Upper lobe of right lung (tissue), 1 donor: Measurements from ENCODE around the gene CLK3. TPM values are rescaled to one million over a fixed set of nuclear protein-coding genes. Genes with fewer than 3 reads are reported as not detected.
"Not testable (repeated sequence)": the region's sequence is repeated elsewhere in the genome, so short reads cannot be mapped to it uniquely, and the experiment has no call there.

Source experiments
- ATAC-seq: fragments of 200-7000 bp; cut with Tn5 transposase; one replicate; pipeline ENCODE4 v1.9.1; 2020; ENCODE audit warnings: mild to moderate bottlenecking, moderate library complexity
- DNase-seq: peaks from one replicate; pipeline ENCODE4 v3.0.0-alpha.2; 2020
- H3K27ac ChIP-seq: fragments of 200-600 bp; one replicate; pipeline ENCODE4 v1.8.0; 2022
- H3K27me3 ChIP-seq: fragments of 200-600 bp; one replicate; pipeline ENCODE4 v1.8.0; 2022; ENCODE audit warnings: mild to moderate bottlenecking
- H3K36me3 ChIP-seq: fragments of 200-600 bp; one replicate; pipeline ENCODE4 v1.8.0; 2022
- H3K4me1 ChIP-seq: fragments of 200-600 bp; one replicate; pipeline ENCODE4 v1.8.0; 2022
- H3K4me3 ChIP-seq: fragments of 200-600 bp; one replicate; pipeline ENCODE4 v1.8.0; 2022; ENCODE audit warnings: mild to moderate bottlenecking
- H3K9me3 ChIP-seq: fragments of 200-600 bp; one replicate; pipeline ENCODE4 v1.8.0; 2022
- CTCF ChIP-seq: fragments of 200-600 bp; IDR thresholded peaks from one replicate; pipeline ENCODE4 v1.8.0; 2022; ENCODE audit warnings: antibody characterized with exemption
- intact Hi-C: fragments of 100-400 bp; cut with DNase I; formaldehyde crosslinking; loops from one replicate; pipeline ENCODE4 v1.11.0; 2022
- total RNA-seq: library from RNA; stranded (reverse); fragmentation: NEBNext Ultra II Directional; extraction: Animal tissue kit (Norgen Biotek cat#: 25700); gene quantifications from one replicate; pipeline ENCODE4 v1.2.1, GENCODE V29; 2021
- donor health status: DM: no; HTN: yes; CAD: no; lungs with severe emphysema.

The CLK3 gene
- total RNA-seq, 1 donor from 2014 or later, result 72.9 TPM

- Histone ChIP-seq H3K4me1 (peaks cover 16% of the 10 kb centered on the region), H3K27me3 (no peaks in the 10 kb centered on the region), H3K4me3 (no peak overlapping the region), H3K9me3 (no peaks in the 10 kb centered on the region), H3K27ac (no peak overlapping the region), H3K36me3 (peaks cover 30% of the 10 kb centered on the region)
- ATAC-seq (no peak), DNase-seq (no peak)
- no peak for TF ChIP-seq CTCF
- intact Hi-C loops, result no loop called here
Observed at GRCh38 chr15:74595271-74595670, 20.4 kb upstream of the CLK3 start.

GRCh38 chr15:74596736-74597135, 18.9 kb upstream of the CLK3 start:
- H3K27ac ChIP-seq, intact Hi-C loops, ATAC-seq, H3K9me3 ChIP-seq, DNase-seq, H3K4me3 ChIP-seq, H3K27me3 ChIP-seq: not testable (repeated sequence)
- H3K4me1 ChIP-seq, result peaks cover 16% of the 10 kb centered on the region
- peaks cover 17% of the 10 kb centered on the region for H3K36me3 ChIP-seq

GRCh38 chr15:74597146-74597705, 18.4 kb upstream of the CLK3 start:
- H3K9me3 ChIP-seq, H3K4me3 ChIP-seq, H3K27ac ChIP-seq, H3K27me3 ChIP-seq, intact Hi-C loops, DNase-seq, ATAC-seq: not testable (repeated sequence)
- Histone ChIP-seq H3K4me1 (peaks cover 16% of the 10 kb centered on the region), H3K36me3 (peaks cover 12% of the 10 kb centered on the region)

GRCh38 chr15:74598126-74598842, 17.4 kb upstream of the CLK3 start:
- peak overlapping the region; percentile 86 for H3K27ac ChIP-seq
- DNase-seq, result peak; percentile 96
- no peaks in the 10 kb centered on the region for H3K9me3 ChIP-seq
- peak overlapping the region; percentile 87 for H3K4me3 ChIP-seq
- TF ChIP-seq CTCF, result no peak
- peaks cover 1% of the 10 kb centered on the region for H3K36me3 ChIP-seq
- intact Hi-C loops, result no loop called here
- peaks cover 16% of the 10 kb centered on the region for H3K4me1 ChIP-seq
- no peaks in the 10 kb centered on the region for H3K27me3 ChIP-seq
- ATAC-seq, result peak; percentile 97

- Histone ChIP-seq H3K4me3 (peak overlapping the region; percentile 87), H3K27me3 (no peaks in the 10 kb centered on the region), H3K9me3 (no peaks in the 10 kb centered on the region), H3K27ac (peak overlapping the region; percentile 86), H3K4me1 (peaks cover 16% of the 10 kb centered on the region), H3K36me3 (no peaks in the 10 kb centered on the region)
- intact Hi-C loops, result no loop called here
- DNase-seq, result no peak
- TF ChIP-seq CTCF, result no peak
- no peak for ATAC-seq
Observed at GRCh38 chr15:74599156-74599555, 16.5 kb upstream of the CLK3 start.

GRCh38 chr15:74603026-74603788, 12.4 kb upstream of the CLK3 start:
- no peak for ATAC-seq
- no peaks in the 10 kb centered on the region for H3K27me3 ChIP-seq
- H3K4me3 ChIP-seq, result no peak overlapping the region
- no peaks in the 10 kb centered on the region for H3K9me3 ChIP-seq
- no peak for DNase-seq
- H3K36me3 ChIP-seq, result no peaks in the 10 kb centered on the region
- H3K4me1 ChIP-seq, result peaks cover 11% of the 10 kb centered on the region
- intact Hi-C loops, result no loop called here
- H3K27ac ChIP-seq, result no peak overlapping the region
- no peak for TF ChIP-seq CTCF
